GM12874 (cell line): ENCODE measurements around the gene GNA14.
A peak's percentile ranks its signal among the peaks of the same experiment; 100 is the strongest.

Experiments used
- TF ChIP-seq, protein P1 (sequence below): IDR thresholded peaks from 2 replicates; pipeline ENCODE4 v1.5.1; 2011; ENCODE audit warnings: low read depth, mild to moderate bottlenecking, control low read depth, low read length, moderate library complexity; ENCODE audit not compliant: insufficient read depth

The GNA14 gene

DNA sequence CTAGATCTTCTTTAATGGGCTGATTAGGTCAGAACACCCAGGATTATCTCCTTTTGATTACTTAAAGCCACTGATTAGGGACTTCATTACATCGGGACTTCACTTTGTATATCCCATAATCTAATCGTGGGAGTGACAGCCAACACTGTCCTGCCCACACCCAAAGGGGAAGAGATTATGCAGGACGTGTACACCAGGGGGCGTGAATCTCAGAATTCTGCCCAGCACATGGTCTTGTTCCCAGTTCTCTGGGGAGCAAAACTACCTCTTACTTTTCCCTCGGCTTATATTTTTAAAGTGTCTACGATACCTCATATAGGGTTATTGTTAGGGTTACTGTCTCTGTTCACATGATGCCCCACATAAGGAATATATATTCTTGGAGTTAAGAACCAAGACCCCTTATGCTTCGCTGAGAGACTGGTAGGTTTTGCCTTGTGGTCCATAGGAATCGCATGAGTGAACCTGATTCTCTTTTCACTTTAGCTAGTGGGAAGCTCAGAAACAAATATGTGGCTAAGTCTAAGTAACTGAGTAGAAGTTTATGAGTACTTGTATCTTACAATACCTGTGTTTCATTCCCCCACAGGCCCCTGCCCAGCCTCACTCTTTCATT, 192.7 kb downstream of the GNA14 start:
- TF ChIP-seq, protein P1, sequence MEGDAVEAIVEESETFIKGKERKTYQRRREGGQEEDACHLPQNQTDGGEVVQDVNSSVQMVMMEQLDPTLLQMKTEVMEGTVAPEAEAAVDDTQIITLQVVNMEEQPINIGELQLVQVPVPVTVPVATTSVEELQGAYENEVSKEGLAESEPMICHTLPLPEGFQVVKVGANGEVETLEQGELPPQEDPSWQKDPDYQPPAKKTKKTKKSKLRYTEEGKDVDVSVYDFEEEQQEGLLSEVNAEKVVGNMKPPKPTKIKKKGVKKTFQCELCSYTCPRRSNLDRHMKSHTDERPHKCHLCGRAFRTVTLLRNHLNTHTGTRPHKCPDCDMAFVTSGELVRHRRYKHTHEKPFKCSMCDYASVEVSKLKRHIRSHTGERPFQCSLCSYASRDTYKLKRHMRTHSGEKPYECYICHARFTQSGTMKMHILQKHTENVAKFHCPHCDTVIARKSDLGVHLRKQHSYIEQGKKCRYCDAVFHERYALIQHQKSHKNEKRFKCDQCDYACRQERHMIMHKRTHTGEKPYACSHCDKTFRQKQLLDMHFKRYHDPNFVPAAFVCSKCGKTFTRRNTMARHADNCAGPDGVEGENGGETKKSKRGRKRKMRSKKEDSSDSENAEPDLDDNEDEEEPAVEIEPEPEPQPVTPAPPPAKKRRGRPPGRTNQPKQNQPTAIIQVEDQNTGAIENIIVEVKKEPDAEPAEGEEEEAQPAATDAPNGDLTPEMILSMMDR = peak; percentile 65

DNA sequence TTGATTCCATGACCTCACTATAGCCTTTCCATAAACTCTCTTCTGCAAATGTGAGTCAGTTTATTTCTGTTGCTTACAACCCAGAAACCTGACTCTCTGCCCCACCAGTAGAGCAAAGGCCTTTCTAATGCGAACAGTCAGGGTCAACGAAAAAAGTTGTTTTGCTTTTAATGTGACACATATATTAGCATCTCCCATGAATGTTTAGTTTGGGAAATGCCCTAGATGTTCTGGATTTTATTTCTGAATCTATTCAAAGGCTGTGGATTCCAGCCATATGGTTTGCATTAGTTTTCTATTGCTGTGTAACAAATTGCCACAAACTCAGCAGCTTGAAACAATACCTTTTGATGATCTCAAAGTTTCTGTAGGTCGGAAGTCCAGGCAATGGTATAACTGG, 193.5 kb downstream of the GNA14 start:
- TF ChIP-seq, protein P1 = no peak

DNA sequence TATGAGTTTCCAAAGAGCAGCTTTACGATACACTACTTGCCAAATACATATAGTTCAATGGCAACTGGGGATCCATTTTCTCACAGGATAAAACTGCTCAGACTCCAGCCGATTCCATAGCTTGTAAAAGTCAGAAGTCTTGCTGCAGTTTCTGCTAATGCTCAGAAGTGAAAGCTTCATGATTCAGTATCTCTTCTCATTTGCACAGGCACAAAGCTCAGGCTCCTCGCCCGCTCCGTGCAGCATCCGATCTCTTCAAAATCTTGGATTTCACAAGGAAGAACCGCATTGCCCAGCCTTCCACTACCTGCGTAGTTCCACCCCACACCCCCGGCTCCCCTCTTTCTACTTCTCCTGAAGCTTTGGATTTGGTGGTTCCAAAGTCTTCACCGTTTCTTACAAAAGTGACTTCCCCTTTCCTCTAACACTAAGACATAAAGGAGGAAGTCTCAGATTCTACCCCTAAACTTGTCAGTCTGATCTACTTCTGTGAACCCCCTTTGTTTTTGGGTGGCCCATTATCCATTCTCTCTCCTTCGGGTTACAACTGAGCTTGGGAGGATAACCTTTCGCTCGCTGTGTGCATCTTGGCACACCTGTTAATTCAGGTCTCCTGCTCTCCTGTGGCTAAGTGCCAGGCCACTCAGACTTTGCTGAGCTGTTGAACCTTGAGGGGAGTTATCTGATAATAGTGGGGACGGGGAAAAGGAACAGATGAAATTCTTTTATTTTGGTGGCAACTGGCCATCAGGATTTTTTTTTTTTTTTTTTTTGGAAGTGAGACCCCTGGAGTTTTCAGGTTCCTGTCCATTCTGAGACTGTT, 194.1 kb downstream of the GNA14 start:
- TF ChIP-seq, protein P1 = no peak

DNA sequence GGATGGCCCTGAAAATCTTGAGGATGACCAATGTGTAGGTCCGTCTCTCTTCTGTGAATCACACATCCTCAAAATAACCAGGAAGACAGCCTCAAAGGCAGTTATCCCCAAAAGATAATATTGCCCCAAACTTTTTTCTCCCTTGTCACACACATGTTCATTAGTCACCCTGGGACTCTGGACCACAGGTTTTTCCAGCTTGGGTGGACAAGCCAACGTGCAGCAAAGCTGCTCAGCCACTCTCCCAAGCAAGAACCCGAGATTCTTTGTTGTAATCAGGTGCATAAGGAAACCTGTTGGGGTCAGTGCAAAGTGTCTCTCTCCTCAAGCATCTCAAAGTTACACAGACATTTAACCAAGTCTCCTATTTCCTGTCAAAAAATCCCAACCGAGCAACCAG, 196.6 kb downstream of the GNA14 start:
- TF ChIP-seq, protein P1 = no peak

DNA sequence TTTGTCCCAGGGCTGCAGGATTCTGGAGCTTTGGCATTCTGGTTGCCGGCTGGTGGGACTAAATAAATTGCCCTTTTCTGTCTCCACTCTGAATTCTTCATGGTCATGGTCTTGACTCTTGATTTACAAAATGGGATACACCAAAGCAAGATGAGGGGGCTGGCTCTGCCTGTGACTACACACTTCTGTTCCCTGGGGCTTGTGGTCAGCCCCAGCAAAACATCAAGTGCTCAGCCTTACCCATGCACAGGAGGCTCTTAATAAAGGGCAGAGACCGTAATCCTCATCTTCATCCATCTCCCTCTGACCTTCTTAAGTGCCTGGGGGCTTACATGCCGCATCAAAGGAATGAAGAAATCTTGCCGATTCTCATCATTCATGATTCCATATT, 198.0 kb downstream of the GNA14 start:
- TF ChIP-seq, protein P1 = no peak

DNA sequence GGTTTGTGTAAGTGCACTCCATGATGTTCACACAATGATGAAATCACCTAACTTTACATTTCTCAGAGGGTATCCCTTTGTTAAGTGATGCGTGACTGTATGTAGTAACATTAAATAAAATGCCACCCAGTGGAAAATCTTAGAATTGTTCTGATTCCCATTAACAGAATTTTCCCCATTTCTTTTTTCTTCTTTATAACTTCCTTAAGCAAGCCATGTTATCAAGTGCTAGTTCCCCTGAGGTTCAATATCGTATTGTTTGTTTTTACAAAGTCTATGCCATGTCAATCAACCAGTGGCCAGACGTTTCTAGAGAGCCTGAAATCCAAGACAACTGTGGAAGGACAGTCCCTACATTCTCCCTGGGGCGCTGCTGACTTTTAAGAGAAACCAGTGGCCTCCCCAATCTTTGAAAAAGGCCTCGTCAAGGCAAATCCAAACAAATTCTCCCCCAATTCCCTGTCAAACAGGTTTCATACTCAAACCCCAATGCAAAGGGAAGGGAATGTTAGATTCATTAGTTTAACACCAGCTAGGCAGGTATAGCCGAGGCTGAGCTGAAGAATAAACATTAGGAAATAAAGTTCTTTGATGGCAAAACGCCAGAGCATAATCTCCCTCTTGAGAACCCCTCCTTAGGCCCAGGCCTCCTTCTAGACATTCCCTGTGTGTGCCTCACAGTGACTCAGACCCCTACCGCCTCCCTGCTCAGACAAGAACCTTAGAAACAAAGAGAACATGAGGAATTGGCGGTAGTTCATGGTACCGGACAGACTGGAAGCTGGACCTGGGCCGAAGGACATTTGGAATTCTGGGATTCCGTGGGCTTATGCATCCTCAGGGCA, 198.7 kb downstream of the GNA14 start:
- TF ChIP-seq, protein P1 = no peak

DNA sequence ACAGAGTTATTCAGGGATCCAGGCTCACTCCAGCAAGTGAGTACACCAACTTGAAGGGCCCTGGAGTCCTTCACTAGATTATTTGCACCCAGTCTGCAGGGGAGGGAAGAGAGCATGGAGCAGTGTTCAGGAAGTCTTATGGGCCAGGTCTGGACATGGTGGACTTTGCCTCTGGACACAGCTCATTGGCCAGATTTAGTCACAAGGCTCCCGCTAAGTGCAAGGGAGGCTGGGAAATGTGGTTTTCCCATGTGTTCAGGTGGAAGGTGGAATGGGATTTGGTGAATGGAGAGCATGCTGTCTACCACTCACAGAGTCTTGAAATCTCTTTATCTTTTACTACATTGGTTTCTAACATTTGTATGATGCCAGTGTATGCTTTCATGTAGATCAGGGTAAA, 200.5 kb downstream of the GNA14 start:
- TF ChIP-seq, protein P1 = no peak
